NCI-H2227 (cell line): ENCODE measurements around the gene PLCG2.
"Not testable (repeated sequence)": the region's sequence is repeated elsewhere in the genome, so short reads cannot be mapped to it uniquely, and the experiment has no call there.

Experiments used
- DNase-seq: peaks from one replicate; lab custom pipeline; 2025; ENCODE audit not compliant: unreplicated experiment; lab: John Stamatoyannopoulos, UW

Gene PLCG2

DNA sequence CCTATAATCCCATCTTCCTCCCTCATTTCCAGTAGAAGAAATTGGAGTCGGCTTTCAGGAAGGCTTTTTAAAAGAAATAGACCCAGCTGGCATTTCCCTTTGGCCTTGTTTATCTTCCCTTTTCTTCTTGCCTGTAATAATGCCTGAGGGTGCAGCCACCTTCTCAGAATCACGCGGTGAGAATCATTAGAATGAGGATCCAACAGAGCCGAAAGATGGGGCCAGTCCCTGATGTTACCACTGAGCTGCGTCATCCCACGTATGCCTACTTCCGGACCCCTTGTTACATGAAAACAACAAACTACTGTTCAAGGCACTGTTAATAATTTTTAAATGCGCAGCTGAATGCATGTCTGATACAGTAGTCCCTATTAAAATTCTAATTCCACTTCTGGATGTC lies 208.0 kb downstream of the PLCG2 start:
- DNase-seq: no peak

DNA sequence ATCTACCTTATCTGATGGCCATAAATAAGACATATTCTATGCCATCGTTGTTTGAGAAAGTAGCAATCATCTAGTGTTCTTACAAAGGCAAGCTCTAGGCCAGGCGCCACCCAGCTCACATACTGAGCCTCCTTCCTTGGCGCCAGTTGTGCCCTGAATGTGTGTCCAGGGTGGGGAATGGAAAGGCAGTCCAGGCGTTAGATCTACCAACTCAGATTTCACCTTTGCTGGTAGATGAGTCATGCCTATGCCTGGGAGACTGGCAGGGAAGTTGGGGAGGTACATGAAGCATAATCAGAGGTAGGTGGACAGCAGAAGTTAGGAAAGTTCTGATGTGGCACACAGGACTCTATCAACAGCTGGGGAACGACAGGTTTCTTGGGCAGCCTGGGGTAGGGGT lies 208.6 kb downstream of the PLCG2 start:
- no peak for DNase-seq

DNA sequence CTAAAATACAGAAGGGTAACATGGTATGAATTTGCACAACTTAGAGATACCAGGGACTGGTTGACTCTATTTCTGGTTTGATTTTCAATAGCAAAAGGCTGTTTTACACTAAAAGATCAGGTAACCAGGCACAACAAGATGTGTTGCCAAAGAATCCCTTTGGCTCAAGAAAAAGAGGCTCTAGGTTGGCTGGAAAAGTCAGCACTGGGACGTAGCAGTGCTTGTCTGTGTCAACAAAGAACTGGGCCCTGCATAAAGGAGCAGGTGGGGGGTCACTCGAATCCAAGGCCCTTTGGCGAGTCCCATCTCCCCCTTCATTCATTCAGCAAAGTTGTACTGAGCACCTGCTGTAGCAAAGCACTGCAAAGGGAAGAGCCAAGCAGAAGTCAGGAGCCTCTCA lies 213.8 kb downstream of the PLCG2 start:
- DNase-seq: no peak

GRCh38 chr16:81994485-81994884 lies 215.4 kb downstream of the PLCG2 start:
- DNase-seq: no peak

- DNase-seq: no peak
Measured at GRCh38 chr16:81995651-81996050, 216.6 kb downstream of the PLCG2 start.

GRCh38 chr16:81996664-81997509 lies 217.8 kb downstream of the PLCG2 start:
- peak; percentile 3 for DNase-seq

- no peak for DNase-seq
Measured at GRCh38 chr16:81997738-81998137, 218.6 kb downstream of the PLCG2 start.

GRCh38 chr16:82002831-82003230 lies 223.7 kb downstream of the PLCG2 start:
- DNase-seq: no peak

- DNase-seq: no peak
Measured at GRCh38 chr16:82004601-82005000, 225.5 kb downstream of the PLCG2 start.

GRCh38 chr16:82005027-82005830 lies 226.1 kb downstream of the PLCG2 start:
- no peak for DNase-seq

DNA sequence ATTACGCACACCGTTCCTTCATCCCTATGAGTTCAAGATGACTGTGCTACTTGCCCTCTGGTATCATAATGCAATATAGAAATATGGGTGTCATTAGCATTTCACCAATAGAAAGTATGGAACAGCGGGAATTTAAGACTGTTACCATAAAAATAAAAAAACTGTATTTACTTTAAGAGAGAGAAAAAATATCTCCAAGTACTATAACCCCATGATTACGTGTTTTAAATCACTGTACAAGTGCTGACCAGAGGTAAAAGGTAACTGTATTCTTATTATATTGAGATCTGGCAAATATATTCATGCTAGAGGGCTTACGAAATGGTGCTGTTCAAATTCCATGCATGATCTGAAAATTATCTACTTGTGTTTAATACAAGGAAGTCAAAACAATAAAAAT lies 226.9 kb downstream of the PLCG2 start:
- DNase-seq: no peak

- DNase-seq: no peak
Measured at GRCh38 chr16:82007189-82007588, 228.1 kb downstream of the PLCG2 start.

- no peak for DNase-seq
Measured at GRCh38 chr16:82008957-82009592, 230.0 kb downstream of the PLCG2 start.

GRCh38 chr16:82009789-82010188 lies 230.7 kb downstream of the PLCG2 start:
- DNase-seq: not testable (repeated sequence)

GRCh38 chr16:82010649-82011048 lies 231.6 kb downstream of the PLCG2 start:
- DNase-seq: no peak

DNA sequence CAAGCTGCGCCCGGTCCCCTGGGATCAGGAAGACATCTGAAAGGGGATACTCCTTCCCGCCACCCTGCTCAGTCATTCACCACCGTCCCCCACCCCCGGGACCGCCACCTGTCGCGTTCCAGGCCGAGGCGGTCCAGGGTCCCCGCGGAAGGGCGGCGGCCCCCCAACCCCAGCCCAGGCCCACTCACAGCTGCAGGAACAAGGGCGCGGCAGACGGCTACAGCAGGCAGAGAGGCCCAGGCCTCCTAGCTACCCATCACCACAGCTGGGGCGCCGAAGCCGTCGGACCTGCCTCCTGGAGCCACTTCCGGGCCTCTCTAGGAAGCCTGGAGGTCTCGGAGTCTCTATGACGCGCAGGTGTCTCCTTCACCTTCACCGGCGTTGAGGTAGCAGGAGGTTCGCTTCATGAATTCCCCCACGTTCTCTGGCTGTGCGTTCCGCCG lies 232.1 kb downstream of the PLCG2 start, which contains the start of gene SDR42E1:
Gene SDR42E1 (minus strand): TSS at position 272 of the 443 bp plus-strand sequence. CDS start 10,612 bp downstream, outside the sequence.
- peak; percentile 86 for DNase-seq
